HL-60/S4 treated with retinoic acid at 250 ng/mL for 4 days and 3 days (cell line): Measurements from ENCODE around the gene KCNIP1.

Source experiments
- in situ Hi-C: fragments of 300-500 bp; cut with MboI; formaldehyde crosslinking; loops from 2 replicates; pipeline ENCODE4 v1.7.0; 2022; ENCODE audit warnings: low sequenced_read_pairs

Gene KCNIP1

DNA sequence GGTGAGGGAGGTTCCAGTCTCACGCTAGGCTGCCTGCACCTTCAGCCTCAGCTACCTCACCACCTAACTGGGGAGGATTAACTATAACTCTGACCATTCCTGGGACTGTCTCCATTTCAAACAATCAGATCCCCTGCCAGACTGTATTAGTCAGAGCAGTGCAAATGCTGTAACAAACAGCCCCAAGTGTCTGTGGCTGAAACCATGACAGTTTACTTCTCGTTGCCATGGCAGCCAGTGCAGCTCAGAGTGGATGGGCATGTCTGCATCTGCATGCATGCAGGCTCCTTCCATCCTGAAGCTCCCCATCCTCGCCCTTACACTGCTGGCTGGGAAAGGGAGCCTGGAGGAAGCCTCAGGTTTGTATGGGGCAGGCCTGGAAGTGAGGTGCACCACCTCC lies 86.7 kb downstream of the KCNIP1 start:
- in situ Hi-C loops: no loop called here

DNA sequence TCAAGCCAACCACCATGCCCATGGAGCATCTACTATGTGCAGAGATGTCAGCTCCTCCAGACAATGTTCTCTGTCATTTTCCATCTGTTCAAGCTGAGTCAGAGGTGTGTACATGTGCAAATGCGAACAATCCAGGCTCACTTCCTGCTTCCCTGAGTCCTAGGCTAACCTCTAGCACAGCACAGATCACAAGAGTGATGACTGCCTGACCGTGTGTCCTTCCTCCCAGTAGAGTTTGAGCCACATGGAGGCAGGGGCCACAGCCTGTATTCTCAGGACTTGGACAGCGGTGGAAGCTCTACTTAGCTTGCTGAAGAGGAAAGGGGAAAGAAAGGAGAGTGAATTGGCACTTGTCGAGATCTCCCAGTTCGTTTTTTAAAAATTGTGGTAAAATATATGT lies 87.2 kb downstream of the KCNIP1 start:
- in situ Hi-C loops: no loop called here

DNA sequence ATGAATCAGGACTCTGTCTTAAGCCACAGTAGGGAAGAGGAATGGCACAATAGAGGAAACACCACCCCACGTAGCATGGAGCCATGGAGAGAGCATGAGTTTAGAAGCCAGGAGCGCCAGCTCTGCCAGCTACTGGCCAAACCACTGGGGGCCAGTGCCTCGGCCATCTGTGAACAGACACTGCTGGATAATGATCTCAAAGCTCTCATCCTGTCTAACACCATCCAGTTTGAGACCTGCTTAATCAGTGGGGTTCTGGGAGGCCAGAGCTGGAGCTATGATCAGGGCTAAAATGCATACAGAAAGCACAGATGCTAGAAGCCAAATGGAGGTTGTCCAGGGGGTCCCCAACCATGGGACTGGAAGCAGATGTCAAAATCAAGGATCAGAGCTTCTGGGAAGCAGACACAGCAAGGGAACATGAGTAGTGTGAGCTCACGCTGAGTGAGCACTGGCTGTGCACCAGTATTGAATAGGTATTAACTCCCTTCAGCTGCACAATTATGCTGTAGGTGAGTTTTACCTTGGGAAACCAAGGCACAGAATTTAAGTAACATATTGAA lies 92.7 kb downstream of the KCNIP1 start:
- in situ Hi-C loops: no loop called here

DNA sequence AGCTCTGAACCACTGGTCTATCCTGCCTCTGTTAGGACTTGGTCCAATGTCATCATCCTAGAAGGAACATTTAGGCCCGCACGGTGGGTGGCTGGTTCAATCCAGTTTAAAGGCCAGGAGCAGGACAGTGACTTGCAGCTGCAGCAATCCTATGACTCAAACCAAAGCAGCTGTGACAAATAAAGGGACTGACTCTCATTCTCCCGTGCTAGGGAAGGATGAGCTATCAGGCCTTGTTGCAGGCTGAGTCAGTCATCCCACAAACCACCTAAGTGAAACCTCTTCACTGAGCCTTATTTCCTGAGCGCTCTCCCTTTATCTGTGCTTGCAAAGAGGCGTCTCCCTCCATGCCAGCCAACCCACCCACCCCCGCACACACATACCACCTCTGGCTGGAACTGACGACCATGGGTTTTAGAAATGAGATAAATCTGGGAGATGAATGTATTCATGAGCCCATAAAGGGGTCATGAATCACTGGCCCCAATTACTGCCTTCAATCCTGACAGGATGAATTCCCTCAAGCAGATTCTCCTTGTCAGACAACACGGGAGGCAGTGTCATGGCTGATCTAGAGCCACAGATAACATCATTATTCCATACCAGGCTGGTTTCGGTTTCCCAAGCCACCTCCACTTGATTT lies 93.4 kb downstream of the KCNIP1 start:
- in situ Hi-C loops: no loop called here

DNA sequence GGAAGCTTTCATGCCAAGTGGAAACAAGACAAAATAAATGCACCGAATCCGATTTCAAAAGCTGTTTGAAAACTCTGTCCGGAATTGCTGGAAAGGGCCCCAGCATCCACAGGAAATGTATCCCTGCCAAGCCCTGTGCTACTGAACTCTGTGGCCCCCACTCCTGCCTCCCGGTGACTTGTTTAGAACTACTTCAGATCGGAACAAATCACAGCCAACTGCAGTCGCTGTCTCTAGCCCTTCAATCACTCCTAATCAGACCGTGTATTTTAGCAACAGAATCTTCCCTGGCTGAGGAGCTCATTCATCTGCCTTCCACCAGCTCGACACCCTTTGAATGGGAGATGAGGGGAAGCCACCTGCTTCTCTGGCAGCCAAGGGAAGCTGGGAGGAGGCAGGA lies 94.1 kb downstream of the KCNIP1 start:
- in situ Hi-C loops: no loop called here

DNA sequence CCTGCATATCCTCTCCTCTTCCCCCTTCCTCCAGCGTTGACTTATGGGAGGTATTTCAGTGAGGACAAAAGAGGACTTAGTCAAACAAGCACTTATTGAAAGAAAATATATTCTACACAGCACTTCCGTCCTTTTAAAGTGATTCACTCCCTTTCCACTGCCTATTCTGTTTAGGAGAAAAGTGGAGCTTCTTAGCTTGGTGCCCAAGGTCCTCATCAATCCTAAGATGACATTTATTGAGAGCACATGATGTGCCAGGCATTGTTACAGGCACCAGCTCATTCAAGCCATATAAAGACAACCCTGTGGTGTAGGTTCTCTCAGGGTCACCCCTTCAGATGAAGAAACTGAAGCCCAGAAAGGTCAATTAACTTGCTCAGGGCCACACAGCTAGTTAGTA lies 95.9 kb downstream of the KCNIP1 start:
- in situ Hi-C loops: loop anchor here (25.0 kb wide), 2 partner anchors 362 to 512 kb away; partner anchors contain the start of gene C5orf58

DNA sequence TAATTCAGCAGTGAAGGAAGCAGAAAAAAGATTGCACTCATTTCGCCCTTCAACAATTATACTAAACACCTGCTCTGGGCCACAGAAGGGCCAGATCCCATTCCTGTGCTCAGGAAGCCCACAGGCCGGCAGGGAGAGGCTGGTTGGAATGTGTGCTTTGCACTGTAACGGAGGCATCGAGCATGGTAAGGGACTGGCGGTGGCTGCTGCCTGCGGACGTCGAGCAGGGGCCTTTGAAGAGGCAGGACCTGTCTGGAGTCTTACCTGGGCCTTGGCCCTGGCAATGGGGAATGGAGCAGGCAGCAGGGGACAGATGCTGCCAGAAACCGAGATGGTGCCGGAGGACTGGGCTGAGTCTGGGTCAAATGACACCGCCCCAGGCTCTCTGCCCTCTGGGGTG lies 97.8 kb downstream of the KCNIP1 start:
- in situ Hi-C loops: loop anchor here (25.0 kb wide), 2 partner anchors 364 to 514 kb away; partner anchors contain the start of gene C5orf58

DNA sequence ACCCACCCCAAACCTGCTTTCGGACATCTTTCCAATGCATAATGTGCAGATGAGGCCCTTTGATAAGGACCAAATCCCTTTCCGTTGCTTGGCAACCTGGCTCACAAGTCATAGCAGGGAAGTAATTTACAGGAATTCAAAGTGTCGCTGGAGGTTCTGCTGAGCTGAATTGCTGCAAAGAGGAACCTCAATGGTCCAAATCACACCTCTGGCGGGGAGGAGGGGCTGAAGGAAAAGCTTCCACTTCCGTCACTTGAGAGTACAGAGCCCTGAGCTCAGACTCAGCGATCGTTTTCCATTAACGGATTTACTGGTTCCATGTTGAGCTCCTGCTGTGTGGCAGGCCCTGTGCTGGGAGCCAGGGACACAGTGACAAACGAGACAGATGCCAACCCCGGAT lies 99.3 kb downstream of the KCNIP1 start:
- in situ Hi-C loops: loop anchor here (25.0 kb wide), 2 partner anchors 366 to 516 kb away; partner anchors contain the start of gene C5orf58

DNA sequence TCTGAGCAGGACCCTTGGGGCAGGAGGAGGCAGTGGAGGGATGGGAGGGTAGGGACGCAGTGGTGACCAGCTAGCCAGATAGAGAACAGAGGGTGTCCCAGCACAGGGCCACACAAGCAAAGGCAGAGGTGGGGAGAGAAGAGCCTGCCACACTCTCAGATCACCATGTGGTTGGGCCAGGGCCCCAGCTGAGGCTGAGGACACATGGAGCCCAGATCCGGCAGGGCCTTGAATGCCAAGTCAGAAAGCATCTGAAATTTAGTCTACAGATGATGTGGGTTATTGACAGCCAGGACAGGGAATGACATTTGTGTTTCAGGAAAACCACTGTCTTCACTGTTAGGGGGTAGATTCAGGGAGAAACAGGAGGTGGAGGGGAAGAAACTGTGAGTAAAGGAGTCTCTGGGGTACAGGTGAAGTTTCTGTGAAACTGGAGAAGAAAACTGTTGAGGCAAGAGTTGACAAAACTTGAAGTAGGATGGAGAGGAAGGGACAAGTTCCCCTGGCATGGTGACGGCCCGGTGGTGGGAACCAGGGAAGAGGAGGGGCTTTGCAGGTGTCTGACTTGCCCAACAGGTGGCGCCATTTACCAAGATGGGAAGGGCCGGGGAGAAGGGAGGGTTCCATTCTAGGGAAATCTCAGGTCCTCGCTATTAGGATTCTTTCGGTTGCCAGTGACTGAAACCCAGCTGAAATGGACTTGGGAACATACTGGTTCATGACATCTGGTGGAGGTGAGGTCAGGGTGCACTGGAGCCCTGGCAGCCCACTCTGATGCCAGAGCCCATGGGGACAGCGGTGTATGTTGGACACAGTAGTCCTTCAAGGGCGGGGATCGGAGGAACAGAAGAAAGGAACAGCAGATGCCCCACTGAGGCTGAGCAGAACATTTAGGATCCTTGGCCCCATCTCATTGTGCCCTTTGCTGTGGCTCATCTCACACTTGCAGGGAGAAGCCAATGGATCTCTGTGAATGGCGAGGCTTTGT lies 100.1 kb downstream of the KCNIP1 start:
- in situ Hi-C loops: loop anchor here (25.0 kb wide), 2 partner anchors 367 to 517 kb away; partner anchors contain the start of gene C5orf58

DNA sequence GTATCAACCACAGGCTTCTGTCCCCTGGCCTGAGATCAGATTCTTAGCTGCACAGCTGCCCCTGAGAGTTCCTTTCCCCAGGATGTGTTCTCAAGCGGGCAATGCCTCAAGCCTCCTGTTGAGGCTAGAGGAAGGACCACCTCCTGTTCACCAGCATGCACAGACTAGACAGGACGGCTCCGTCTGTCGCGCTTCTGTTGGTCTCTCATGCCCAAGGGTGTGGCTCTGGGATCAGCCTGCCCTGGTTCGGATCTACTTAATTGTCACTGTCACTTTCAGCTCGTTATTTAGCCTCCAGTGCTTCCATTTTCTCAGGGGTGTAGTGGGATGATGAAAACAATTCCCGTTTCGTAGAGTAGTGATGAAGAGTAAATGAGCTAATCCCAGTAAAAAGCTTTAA lies 103.1 kb downstream of the KCNIP1 start:
- in situ Hi-C loops: loop anchor here (25.0 kb wide), 2 partner anchors 370 to 520 kb away; partner anchors contain the start of gene C5orf58

DNA sequence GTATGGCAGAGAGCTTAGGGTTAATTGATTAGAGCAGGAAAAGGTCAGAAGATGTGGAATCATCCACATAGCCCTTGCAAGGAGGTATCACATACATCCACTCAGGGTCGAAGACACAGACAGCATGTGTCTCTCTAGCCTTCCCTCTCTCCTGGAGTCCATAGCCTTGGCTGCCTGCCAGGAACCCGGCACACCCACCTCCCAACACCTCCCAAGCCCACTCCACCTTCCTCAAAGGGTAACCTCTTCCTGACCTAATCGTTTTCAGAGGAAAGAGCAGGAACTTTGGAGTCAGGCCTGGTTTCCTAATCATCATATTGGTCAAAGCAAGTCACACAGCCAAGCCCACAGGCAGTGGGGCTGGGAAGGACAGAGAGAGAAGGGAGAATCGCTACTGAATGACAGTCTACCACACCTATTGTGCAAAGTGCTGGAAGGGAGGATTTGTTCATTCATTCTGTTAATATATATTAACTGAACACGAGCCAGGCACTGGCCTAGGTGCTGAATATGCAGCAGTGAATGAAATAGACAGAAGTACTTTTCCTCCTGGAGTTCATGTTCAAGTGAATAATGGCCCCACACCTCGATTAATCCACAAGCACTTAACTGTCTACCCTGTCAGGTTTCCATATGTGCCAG lies 107.8 kb downstream of the KCNIP1 start:
- in situ Hi-C loops: loop anchor here (25.0 kb wide), 2 partner anchors 374 to 524 kb away; partner anchors contain the start of gene C5orf58

DNA sequence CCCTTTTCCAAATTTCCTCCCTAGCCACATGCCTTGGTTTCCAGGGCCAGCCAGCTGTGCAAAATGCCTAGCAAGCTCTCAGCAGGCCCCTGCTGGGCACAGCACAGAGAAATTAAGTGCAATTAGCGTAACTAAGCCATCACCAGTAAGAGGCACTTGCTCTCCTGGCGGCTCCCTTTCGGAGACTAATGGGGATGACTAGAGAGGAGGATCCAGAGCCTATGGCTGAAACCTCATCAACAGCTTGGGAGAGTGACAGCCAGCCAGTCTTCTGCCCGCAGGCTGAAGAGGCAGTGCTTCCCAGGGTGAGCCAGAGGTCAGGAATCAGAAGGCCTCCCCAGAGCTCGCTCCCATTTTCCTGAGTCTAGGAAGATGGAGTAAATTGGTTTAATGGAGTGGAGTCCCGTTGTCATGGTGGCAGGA lies 108.4 kb downstream of the KCNIP1 start:
- in situ Hi-C loops: loop anchor here (25.0 kb wide), 2 partner anchors 375 to 525 kb away; partner anchors contain the start of gene C5orf58

DNA sequence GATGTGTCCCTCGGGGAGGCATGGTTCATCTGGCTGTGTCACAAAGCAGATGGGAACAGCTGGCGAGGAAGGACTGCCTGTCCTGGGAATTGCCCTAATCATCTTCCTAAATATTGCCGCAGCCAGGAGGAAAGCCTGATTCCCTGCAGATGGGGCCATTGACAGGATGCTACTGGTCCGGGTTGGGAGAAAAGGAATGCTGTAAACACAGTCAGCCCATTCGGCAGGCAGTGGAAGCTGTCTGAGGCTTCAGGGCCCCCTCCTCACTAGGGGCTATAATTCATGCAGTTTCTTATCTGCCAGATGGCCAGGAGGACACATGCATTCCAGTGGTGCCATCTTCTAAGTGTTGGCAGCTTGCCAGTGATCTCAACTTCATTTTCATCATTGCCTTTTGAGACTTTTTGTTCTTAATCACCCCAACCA lies 110.3 kb downstream of the KCNIP1 start:
- in situ Hi-C loops: loop anchor here (25.0 kb wide), 2 partner anchors 377 to 527 kb away; partner anchors contain the start of gene C5orf58

DNA sequence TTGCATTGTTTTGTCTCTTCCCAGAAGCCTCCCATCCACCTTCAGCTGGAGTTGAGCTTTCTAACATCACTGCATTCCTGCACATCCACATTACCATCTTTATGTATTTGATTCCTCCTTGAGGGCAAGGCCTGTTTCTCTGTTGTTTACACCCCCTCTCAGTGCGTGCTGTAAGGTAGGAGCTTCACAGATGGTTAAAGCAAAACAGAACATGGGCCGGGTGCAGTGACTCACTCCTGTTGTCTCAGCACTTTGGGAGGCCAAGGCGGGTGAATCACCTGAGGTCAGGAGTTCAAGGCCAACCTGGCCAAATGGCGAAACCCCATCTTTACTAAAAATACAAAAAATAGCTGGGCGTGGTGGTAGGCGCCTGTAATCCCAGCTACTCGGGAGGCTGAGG lies 110.9 kb downstream of the KCNIP1 start:
- in situ Hi-C loops: loop anchor here (25.0 kb wide), 2 partner anchors 377 to 527 kb away; partner anchors contain the start of gene C5orf58

DNA sequence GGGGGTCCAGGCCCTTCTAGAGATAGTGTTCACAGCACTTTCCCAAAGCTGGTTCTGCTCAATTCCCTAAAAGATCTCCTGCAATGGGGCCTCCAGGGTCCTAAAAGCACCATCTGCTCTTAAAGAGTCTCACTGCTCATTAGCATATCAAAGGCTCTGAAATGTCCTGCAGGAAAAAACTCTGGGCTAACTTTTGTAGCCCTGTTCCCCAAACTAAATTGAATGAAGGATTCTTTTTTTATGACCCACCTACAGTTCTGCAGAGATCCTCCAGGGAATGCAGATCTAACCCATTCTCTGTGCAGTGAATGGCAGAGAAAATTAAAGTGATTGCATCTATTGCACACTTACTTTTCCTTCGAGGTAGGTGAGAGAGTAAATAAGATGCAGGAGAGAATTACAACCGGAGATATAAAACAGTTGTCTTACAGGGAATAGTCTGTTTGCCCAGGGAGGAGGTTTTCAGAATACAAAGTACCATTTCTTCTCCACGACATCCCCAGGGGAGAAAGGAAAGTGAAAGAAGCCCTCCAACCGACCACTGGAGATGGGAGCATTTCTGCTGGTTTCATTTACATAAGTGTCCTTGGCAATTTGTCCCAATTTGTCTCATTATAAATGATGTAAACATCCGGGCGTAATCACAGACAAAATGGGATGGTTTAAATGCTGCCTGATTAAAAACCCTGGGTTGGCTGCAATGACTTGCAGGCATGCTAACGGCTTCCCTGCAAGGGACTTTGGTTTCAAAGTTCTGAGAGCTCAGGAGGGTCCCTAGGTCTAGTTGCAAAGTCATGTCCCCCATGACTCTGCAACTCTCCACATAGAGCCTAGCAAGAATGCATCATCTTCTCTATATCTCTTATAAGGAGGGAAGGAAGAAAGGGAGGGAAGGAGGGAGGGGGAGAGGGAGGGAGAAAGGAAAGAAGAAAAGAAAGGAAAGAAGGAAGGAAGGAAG lies 114.0 kb downstream of the KCNIP1 start:
- in situ Hi-C loops: loop anchor here (25.0 kb wide), 2 partner anchors 381 to 531 kb away; partner anchors contain the start of gene C5orf58

DNA sequence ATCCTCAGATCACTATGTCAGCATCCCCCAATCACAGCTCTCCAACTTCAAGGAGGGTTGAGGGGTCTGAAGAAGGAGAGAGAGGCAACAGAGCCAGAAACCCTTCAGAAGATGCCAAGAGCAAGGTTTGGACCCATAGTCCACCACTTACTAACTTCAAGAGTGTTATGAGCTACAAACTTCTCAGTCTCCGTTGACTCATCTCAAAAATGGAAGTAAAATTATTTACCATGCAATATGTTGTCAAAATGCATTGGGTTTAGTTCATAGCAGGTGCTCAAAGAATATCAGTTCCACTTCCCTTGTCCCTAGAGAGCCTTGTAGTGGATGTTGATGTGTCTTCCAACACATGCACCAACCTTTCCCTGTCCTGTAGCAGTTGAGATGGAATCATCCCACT lies 116.0 kb downstream of the KCNIP1 start:
- in situ Hi-C loops: loop anchor here (10.0 to 25.0 kb wide), 3 partner anchors 185 to 533 kb away; partner anchors contain the start of gene C5orf58

DNA sequence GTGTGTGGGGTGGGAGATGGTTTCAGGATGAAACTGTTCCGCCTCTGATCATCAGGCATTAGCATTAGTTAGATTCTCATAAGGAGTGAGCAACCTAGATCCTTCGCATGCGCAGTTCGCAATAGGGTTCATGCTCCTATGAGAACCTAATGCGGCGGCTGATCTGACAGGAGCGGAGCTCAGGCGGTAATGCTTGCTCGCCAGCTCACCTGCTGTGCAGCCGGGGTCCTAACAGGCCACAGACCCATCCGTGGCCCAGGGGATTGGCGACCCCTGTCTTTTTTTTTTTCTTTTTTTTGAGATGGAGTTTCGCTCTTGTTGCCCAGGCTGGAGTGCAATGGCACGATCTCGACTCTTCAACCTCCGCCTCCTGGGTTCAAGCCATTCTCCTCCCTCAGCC lies 119.1 kb downstream of the KCNIP1 start:
- in situ Hi-C loops: loop anchor here (10.0 to 25.0 kb wide), 3 partner anchors 188 to 536 kb away; partner anchors contain the start of gene C5orf58

DNA sequence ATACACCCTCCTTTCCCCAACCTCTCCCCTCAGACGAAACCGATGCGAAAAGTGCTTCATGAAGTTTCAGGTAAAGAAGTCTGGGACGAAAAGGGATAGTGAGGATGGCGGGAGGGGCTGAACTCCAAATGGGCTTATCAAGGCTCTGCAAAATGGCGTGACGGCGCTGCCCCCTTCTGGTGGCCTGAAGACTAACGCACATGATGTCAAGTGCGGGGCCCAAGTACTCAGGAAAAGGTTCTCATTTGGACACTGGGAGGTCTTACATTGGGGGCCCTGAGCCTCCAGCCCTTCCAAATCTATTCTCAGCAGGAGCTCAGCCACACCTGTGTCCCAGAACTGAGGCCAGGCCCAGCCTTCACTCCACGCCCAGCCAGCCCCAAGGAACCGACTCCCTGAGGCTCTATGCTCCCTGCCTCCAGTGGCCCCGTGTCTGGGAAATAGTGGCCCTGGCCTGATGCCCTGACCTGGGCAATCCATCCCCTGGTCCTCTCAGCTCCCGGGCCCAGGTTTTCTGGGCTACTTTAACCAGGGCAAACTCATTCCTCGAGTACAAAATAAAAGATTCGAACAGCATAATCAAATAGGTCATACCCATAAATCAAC lies 119.9 kb downstream of the KCNIP1 start:
- in situ Hi-C loops: loop anchor here (10.0 to 25.0 kb wide), 3 partner anchors 189 to 536 kb away; partner anchors contain the start of gene C5orf58
